ENCODE measurements around the gene PCIF1.

Gene PCIF1

GRCh38 chr20:45934586-45935415 is at the start of gene PCIF1:
PCIF1 (plus strand) TSS chr20:45934683; CDS start chr20:45939000, 4,317 bp downstream.
- POLR2A ChIA-PET: interaction anchor here (0.6 to 2.6 kb wide), 21 partner anchors 9 to 993 kb away, joined by 3 to 31 read pairs (median 5); partner anchors contain the start of genes CTSA, NEURL2, SNX21 and ZSWIM1
- peak within 1 kb of the TSS; percentile 99 for H3K4me3 ChIP-seq (ENCODE audit: low read depth, low read length)
- DNase-seq (ENCODE audit: low read depth, low spot score): peak; percentile 67
- TF ChIP-seq CTCF (IDR thresholded peaks at IDR 0.05; ENCODE audit: insufficient read depth, low read length, missing control alignments): no peak
- CTCF ChIA-PET: interaction anchor here (0.9 to 3.7 kb wide), 6 partner anchors 9 to 139 kb away, joined by 3 to 23 read pairs (median 4); no protein-coding TSS in a partner anchor

GRCh38 chr20:45886590-45887345 is 47.7 kb upstream of the PCIF1 start:
- TF ChIP-seq CTCF (IDR thresholded peaks at IDR 0.05; ENCODE audit: insufficient read depth, low read length, missing control alignments): no peak
- H3K4me3 ChIP-seq (ENCODE audit: low read depth, low read length): no peak overlapping the region
- ChIA-PET POLR2A (no interaction called here), CTCF (interaction anchor here (1.0 to 1.1 kb wide), 2 partner anchors 47 to 88 kb away, joined by 3 read pairs; no protein-coding TSS in a partner anchor)
- DNase-seq (ENCODE audit: low read depth, low spot score): no peak

GRCh38 chr20:45887346-45887715 is 47.2 kb upstream of the PCIF1 start, which contains the start of gene SPATA25:
SPATA25 (minus strand) TSS chr20:45887622; CDS start chr20:45887590, 32 bp downstream.
- no peak for TF ChIP-seq CTCF (IDR thresholded peaks at IDR 0.05; ENCODE audit: insufficient read depth, low read length, missing control alignments)
- no peak for DNase-seq (ENCODE audit: low read depth, low spot score)
- ChIA-PET POLR2A (no interaction called here), CTCF (interaction anchor here (5.3 kb wide), 1 partner anchor 82 kb away, joined by 43 read pairs; no protein-coding TSS in a partner anchor)
- no peak within 1 kb of the TSS for H3K4me3 ChIP-seq (ENCODE audit: low read depth, low read length)

- no peak overlapping the region for H3K4me3 ChIP-seq (ENCODE audit: low read depth, low read length)
- POLR2A ChIA-PET: interaction anchor here (2.8 kb wide), 1 partner anchor 7 kb away, joined by 21 read pairs; the partner anchor contains the start of gene ZSWIM1
- DNase-seq (ENCODE audit: low read depth, low spot score): no peak
- TF ChIP-seq CTCF (IDR thresholded peaks at IDR 0.05; ENCODE audit: insufficient read depth, low read length, missing control alignments): no peak
- CTCF ChIA-PET: interaction anchor here (1.3 to 5.3 kb wide), 6 partner anchors 11 to 90 kb away, joined by 3 to 43 read pairs (median 16); no protein-coding TSS in a partner anchor
Observed at GRCh38 chr20:45888681-45889080, 45.8 kb upstream of the PCIF1 start.

- POLR2A ChIA-PET: interaction anchor here (0.7 to 2.8 kb wide), 5 partner anchors 9 to 553 kb away, joined by 3 to 21 read pairs (median 4); partner anchors contain the start of genes PCIF1 and ZSWIM1
- H3K4me3 ChIP-seq (ENCODE audit: low read depth, low read length): peak overlapping the region; percentile 80
- CTCF ChIA-PET: interaction anchor here (0.6 to 5.3 kb wide), 31 partner anchors 9 to 97 kb away, joined by 3 to 50 read pairs (median 5); partner anchors contain the start of genes ACOT8, PCIF1, ZSWIM1 and ZSWIM3
- no peak for DNase-seq (ENCODE audit: low read depth, low spot score)
- TF ChIP-seq CTCF (IDR thresholded peaks at IDR 0.05; ENCODE audit: insufficient read depth, low read length, missing control alignments): peak; percentile 91
Observed at GRCh38 chr20:45890077-45890984, 44.2 kb upstream of the PCIF1 start.
